Right renal cortex interstitium (tissue), 3 donors: ENCODE measurements around the gene TTN. TPM values are rescaled to one million over a fixed set of nuclear protein-coding genes. Genes with fewer than 3 reads are reported as not detected.

Experiments used
- DNase-seq, 3 donors: peaks; one replicate each; pipeline ENCODE4 v3.0.0-alpha.2; 2013; ENCODE audit warnings: low read depth in 3 of 3, low spot score in 2 of 3
- polyA plus RNA-seq, 3 donors: library from polyadenylated mRNA; unstranded; fragments of 120-200 nt; gene quantifications; one replicate each; pipeline ENCODE4 v1.2.1, GENCODE V29; 2013; ENCODE audit not compliant: insufficient read length in 3 of 3

The TTN gene
- polyA plus RNA-seq, 3 donors = 0.99 to 1.4 (median 1.0) TPM

GRCh38 chr2:178506949-178507348 is 300.3 kb downstream of the TTN start:
- no peak for DNase-seq

GRCh38 chr2:178506524-178506923 is 300.7 kb downstream of the TTN start:
- DNase-seq = no peak

GRCh38 chr2:178506101-178506500 is 301.1 kb downstream of the TTN start:
- no peak for DNase-seq

- DNase-seq = no peak
Measured at GRCh38 chr2:178502751-178503150, 304.5 kb downstream of the TTN start.

DNA sequence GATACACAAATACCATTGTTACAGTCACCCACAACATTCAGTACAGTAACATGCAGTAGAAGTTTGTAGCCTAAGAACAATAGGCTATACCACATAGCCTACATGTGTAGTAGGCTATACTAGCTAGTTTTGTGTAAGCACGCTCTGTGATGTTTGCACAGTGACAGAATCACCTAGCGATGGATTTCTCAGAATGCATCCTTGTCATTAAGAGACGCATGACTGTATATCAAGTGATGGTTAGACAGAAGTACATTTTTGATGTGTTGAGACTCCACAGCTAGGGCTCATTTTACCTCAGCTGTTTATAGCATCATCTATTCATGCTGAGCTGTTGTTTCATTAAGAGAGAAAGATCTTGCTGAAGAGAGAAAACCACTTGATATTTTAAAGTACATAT is 307.6 kb downstream of the TTN start:
- no peak for DNase-seq

GRCh38 chr2:178498137-178498536 is 309.1 kb downstream of the TTN start:
- no peak for DNase-seq

DNA sequence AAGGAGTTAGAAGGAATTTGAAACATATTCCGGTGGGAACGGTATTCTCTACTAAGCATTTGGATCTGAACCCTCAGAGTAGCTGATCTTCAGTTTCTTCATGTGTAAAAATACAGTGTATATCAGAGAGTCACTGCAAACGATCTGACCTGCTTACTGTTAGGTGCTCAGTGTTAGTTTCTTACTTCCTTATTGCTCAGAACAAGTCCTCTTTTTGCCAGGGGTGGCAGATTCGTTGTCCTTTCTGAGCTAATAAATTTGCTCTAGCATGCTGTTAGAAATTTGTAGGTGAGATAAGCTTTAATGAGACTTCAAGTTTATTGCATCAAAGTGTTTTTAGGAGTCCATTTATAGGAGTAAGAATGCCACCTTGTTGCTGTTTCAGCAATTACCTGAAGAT is 311.2 kb downstream of the TTN start:
- DNase-seq = no peak

DNA sequence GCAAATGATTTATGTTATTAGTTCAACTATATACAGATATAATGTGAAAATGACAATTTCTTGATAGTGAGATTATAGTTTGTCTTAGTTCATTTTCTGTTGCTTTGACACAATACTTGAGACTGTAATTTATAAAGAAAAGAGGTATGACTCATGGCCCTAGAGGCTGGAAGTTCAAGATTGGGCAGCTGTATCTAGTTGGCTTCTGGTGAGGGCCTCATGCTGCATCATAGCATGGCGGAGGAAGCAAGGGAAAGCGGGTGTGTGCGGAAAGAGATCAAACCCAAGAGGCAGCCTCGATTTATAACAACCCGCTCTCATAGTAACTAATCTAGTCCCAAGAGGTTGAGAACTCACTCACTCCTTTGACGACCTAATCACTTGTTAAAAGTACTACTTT is 315.6 kb downstream of the TTN start:
- DNase-seq = no peak

- DNase-seq = no peak
Measured at GRCh38 chr2:178485356-178485755, 321.9 kb downstream of the TTN start.

DNA sequence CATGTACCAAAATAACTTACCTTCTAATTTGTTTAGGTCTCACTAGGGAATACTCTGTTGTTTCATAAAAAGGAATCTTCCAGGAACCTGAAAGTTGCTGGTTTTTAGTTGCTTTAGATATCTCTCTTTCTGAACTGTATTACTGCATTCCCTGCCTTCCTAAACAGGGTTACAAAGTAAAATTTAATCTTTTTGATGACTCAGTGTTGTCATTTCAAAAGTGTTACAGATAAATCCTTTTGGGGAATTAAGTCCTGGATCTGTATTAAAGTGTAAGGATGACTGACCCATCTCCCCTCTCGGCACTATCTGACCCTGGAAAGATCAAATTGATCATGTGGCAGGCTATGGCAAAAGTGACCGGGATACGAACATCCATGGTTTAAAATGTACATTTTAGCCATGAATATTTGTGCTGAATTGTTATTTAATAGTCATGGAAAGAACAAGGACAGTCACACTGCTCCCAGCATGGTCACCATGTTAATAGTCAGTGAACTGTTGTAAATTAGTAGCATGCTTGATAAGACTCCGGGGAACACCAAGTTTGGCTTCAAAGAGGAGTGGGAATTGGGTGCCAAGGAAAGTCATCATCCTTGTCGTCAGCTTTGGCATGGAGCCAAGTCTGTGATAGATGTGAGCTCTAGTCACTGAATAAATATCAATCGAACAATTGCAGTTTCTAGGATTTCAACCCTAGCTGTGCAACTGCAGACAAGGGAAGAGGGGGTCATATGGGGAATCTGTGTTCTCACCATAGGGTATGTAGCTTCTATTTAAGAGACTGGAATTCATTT is 322.8 kb downstream of the TTN start:
- no peak for DNase-seq

DNA sequence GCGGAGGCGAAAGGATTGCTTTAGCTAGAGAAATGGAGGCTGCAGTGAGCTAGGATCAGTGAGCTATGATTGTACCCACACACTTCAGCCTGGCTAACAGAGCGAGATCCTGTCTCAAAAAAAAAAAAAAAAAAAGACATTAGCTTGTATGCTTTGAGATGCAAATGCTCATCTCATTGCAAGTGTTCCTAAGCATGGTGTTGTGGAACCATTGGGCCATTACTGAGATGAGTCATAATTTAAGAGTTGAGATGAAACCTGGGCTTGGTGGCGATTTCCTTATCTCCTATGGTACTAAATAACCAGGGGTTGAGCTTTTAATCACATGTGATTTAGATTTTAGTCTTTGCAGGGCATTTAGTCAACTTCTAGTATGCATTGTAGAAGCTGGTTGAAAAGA is 324.8 kb downstream of the TTN start:
- DNase-seq = no peak

- DNase-seq = peak; percentile 68 to 79 (median 76)
Measured at GRCh38 chr2:178480227-178481181, 326.7 kb downstream of the TTN start, which contains the start of gene PLEKHA3. PLEKHA3 (plus strand) TSS chr2:178480457; CDS start chr2:178480870, 413 bp downstream.

DNA sequence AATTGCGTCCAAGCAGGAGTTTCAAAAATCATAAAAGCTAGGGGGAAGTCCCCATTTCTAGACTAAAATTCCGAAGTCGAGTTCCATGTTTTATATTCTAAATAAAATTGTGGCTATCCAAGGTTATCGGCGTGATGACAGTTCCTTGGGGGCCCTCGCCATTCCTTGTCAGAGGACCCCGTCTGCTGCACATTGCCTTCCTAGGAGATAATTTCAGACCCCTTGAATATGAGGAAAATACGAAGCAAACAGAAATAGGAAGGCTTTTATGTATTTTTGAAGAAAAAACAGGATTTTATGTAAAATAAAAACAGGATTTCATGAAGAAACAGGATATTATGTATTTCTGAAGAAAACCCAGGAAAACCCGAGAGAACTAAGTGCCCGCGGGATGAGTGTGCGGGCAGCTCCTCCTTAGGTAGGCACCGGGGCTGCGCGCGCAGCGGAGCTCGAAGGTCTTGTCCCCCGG is 327.4 kb downstream of the TTN start:
- no peak for DNase-seq

DNA sequence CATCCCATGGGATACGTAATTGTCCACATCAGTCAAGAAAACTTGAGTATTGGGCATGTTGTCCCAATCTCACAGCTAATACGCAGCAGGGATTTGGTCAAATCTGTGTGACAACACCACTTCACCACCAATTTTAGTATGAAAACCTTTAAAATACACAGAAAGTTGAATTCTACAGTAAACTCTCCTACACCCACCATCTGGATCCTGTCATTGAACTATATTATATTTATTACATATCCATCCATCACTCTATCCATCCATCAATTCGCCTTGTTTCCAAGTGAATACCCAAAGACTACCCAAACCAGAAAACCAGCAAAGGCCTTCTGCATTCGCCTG is 328.0 kb downstream of the TTN start:
- DNase-seq = no peak

- DNase-seq = peak; percentile 75 to 85 (median 76)
Measured at GRCh38 chr2:178478439-178479274, 328.6 kb downstream of the TTN start, which contains the start of gene FKBP7. FKBP7 (minus strand) TSS chr2:178478600; CDS start chr2:178478499, 101 bp downstream.

DNA sequence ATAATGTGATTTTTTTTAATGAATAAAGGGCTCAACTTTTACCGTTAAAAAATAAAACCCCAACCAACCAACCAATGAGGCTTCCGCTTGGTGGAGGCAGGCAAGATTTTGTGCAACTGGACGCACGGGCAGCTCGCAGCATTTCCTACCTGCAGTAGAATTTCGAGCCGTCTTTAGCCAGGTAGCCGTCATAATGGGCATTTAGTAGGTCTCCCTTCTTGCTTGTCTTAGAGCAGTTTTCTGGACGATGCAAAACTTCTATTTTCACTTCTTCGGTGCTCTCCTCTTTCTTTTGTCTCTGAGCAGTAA is 329.1 kb downstream of the TTN start:
- no peak for DNase-seq

GRCh38 chr2:178477443-178478129 is 329.6 kb downstream of the TTN start:
- no peak for DNase-seq

DNA sequence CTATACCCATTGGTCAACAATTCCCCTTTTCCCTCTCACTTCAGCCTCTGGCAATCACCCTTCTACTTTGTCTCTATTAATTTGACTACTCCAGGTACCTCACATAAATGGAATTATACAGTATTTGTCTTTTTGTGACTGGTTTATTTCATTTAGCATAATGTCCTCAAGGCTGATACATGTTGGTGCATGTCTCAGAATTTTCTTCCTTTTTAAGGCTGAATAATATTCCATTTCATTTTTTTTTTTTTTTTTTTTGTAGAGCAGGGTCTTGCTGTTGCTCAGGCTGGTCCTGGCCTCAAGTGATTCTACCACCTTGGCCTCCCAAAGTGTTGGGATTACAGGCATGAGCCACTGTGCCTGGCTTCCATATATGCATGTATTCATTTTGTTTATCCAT is 330.7 kb downstream of the TTN start:
- no peak for DNase-seq
